Heart left ventricle (tissue), 16 donors: Measurements from ENCODE around the gene NAALADL2. TPM values are rescaled to one million over a fixed set of nuclear protein-coding genes. Genes with fewer than 3 reads are reported as not detected.
A peak's percentile ranks its signal among the peaks of the same experiment; 100 is the strongest.

Source experiments
- ATAC-seq, 4 donors: fragments of 200-7000 bp; cut with Tn5 transposase; one replicate each; pipeline ENCODE4 v1.9.1; 2020 to 2022; ENCODE audit warnings: moderate library complexity in 4 of 4, mild to moderate bottlenecking in 3 of 4, moderate number of reproducible peaks in 1 of 4
- DNase-seq, 5 donors: peaks; one replicate each; pipeline ENCODE4 v3.0.0-alpha.2; 2020
- H3K27ac ChIP-seq, 12 donors: fragments of 200-600 bp; sonication (generic) in 4 of 12; one replicate each; pipeline versions ENCODE4 v1.5.0 to v1.8.0; 2016 to 2022; ENCODE audit warnings: mild to moderate bottlenecking in 2 of 12
- H3K27me3 ChIP-seq, 9 donors: fragments of 200-600 bp; sonication (generic) in 2 of 9; one replicate each; pipeline versions ENCODE4 v1.5.1 to v1.8.0; 2016 to 2022; ENCODE audit warnings: mild to moderate bottlenecking in 3 of 9
- H3K36me3 ChIP-seq, 9 donors: fragments of 200-600 bp; sonication (generic) in 2 of 9; one replicate each; pipeline versions ENCODE4 v1.5.0 to v1.8.0; 2018 to 2022; ENCODE audit warnings: mild to moderate bottlenecking in 2 of 9
- H3K4me1 ChIP-seq, 12 donors: fragments of 200-600 bp; sonication (generic) in 4 of 12; one replicate each; pipeline versions ENCODE4 v1.5.0 to v1.8.0; 2016 to 2022; ENCODE audit warnings: mild to moderate bottlenecking in 3 of 12
- H3K4me3 ChIP-seq, 12 donors: fragments of 200-600 bp; sonication (generic) in 4 of 12; one replicate each; pipeline versions ENCODE4 v1.5.0 to v1.8.0; 2017 to 2022; ENCODE audit warnings: mild to moderate bottlenecking in 9 of 12, moderate library complexity in 4 of 12
- H3K9me3 ChIP-seq, 12 donors: fragments of 200-600 bp; sonication (generic) in 4 of 12; one replicate each; pipeline versions ENCODE4 v1.5.0 to v1.8.0; 2016 to 2022; ENCODE audit warnings: mild to moderate bottlenecking in 1 of 12
- CTCF ChIP-seq, 12 donors: fragments of 200-600 bp; sonication (generic) in 4 of 12; IDR thresholded peaks; one replicate each; pipeline versions ENCODE4 v1.5.0 to v1.8.0; 2018 to 2022; ENCODE audit warnings: antibody characterized with exemption in 12 of 12, mild to moderate bottlenecking in 5 of 12
- POLR2A ChIP-seq, 2 donors: fragments of 450-650 bp; IDR thresholded peaks; one replicate each; pipeline ENCODE4 v1.6.1; 2017; ENCODE audit warnings: antibody characterized with exemption in 2 of 2, mild to moderate bottlenecking in 2 of 2, moderate library complexity in 2 of 2
- WGBS, 4 donors: extraction: QIAGEN DNeasy Blood & Tissue Kit in 2 of 4; methylation state at CpG; one replicate each; pipeline versions ENCODE4 v1.1.5 to v1.1.7; 2013 to 2018; 5-methylcytosine and 5-hydroxymethylcytosine counted together
- intact Hi-C, 10 donors: fragments of 100-400 bp; cut with DNase I; formaldehyde crosslinking; loops; one replicate each; pipeline versions ENCODE4 v1.11.1 to v1.14.2; 2022
- polyA plus RNA-seq, 2 donors: library from polyadenylated mRNA; stranded (reverse); fragments of 200-250 nt; gene quantifications; one replicate each; pipeline ENCODE4 v1.2.3, GENCODE V29; 2013
- total RNA-seq, 9 donors: library from RNA; depleted of rRNA in 2 of 9; stranded (reverse); fragments of >200 nt in 2 of 9; fragmentation: NEBNext Ultra II Directional in 3 of 9; extraction: Animal tissue kit (Norgen Biotek cat#: 25700) in 3 of 9; gene quantifications; one replicate each; pipeline versions ENCODE4 v1.1.0 to v1.2.4, GENCODE V29; 2016 to 2023
- donor health status: ischemic (EF 13 %, LVEDD 7.1; RV severe dilation, severe dysfunction).
- donor health status: healthy with polysubstance abuse.
- donor health status: DM: no; HTN: yes; CAD: no.
- donor health status: DM: no; HTN: no; CAD: no.
- donor health status: ischemic (EF 25% LVEDD 6.9; RV normal size, moderate dysfunction).
- donor health status: ischemic (EF 25% LVEDD 5.7; RV mildly dilated, moderate dysfunction).
- donor health status: healthy.
- donor health status: DM: yes; HTN: yes; CAD: no.
- donor health status: ischemic (EF 35%, LVEDD 5.7; RV mildly dilated, moderate dysfunction).
- donor health status: nonischemic (EF 11% LVEDD 7.7; RV severe dilation, severe dysfunction).
- donor health status: DM: yes; HTN: yes; CAD: no.
- donor health status: PGD.
- donor health status: ischemic (EF 29% LVEDD 5.4; RV normal size, mild dysfunction).
- donor health status: nonischemic (EF 23%, LVEDD 6.1; RV moderate dilation, normal function).

Gene NAALADL2
- total and polyA plus RNA-seq, 11 donors = 0.23 to 8.5 (median 3.0) TPM

- 89 to 92% (median 91%) methylated on average over 1 of the region's 1 CpG for WGBS, 4 donors
- DNase-seq (no peak), ATAC-seq (no peak)
- intact Hi-C loops = no loop called here
- Histone ChIP-seq H3K4me1 (no peaks in the 10 kb centered on the region), H3K4me3 (no peak overlapping the region), H3K27ac (no peak overlapping the region), H3K27me3 (no peaks in the 10 kb centered on the region), H3K36me3 (no peaks in the 10 kb centered on the region), H3K9me3 (peaks cover 0 to 6% (median 0%) of the 10 kb centered on the region in 12 donors)
- TF ChIP-seq POLR2A (IDR thresholded peaks at IDR 0.05) = no peak
- TF ChIP-seq CTCF (IDR thresholded peaks at IDR 0.05) = no peak
These were observed 356.7 kb downstream of the NAALADL2 start for GRCh38 chr3:175215833-175216232.

- no peak for DNase-seq
- intact Hi-C loops = no loop called here
- no peak for TF ChIP-seq POLR2A (IDR thresholded peaks at IDR 0.05)
- no peak for TF ChIP-seq CTCF (IDR thresholded peaks at IDR 0.05)
These were observed 363.2 kb downstream of the NAALADL2 start for GRCh38 chr3:175222356-175222755.

GRCh38 chr3:175224051-175224450 is 364.9 kb downstream of the NAALADL2 start:
- Histone ChIP-seq H3K4me3 (no peak overlapping the region), H3K4me1 (peaks cover 0 to 10% (median 0%) of the 10 kb centered on the region in 12 donors), H3K36me3 (no peaks in the 10 kb centered on the region), H3K27me3 (no peaks in the 10 kb centered on the region), H3K9me3 (no peaks in the 10 kb centered on the region), H3K27ac (no peak overlapping the region)
- intact Hi-C loops = no loop called here
- TF ChIP-seq CTCF (IDR thresholded peaks at IDR 0.05) (no peak), POLR2A (IDR thresholded peaks at IDR 0.05) (no peak)
- WGBS, 4 donors = 38 to 48% (median 42%) methylated on average over 6 of the region's 6 CpGs
- peak; percentile 76 to 94 (median 87) for ATAC-seq
- peak; percentile 29 to 57 (median 32) for DNase-seq

More at GRCh38 chr3:175222356-175222755, 363.2 kb downstream of the NAALADL2 start:
- H3K36me3 ChIP-seq = no peaks in the 10 kb centered on the region
- no peak overlapping the region for H3K4me3 ChIP-seq
- H3K4me1 ChIP-seq = peaks cover 0 to 8% (median 0%) of the 10 kb centered on the region in 12 donors
- WGBS, 4 donors = 7 to 18% (median 11%) methylated on average over 1 of the region's 1 CpG
- ATAC-seq = peak in 1 of 4 donors; percentile 74
- no peaks in the 10 kb centered on the region for H3K27me3 ChIP-seq
- no peak overlapping the region for H3K27ac ChIP-seq
- H3K9me3 ChIP-seq = no peaks in the 10 kb centered on the region

GRCh38 chr3:175226444-175226843 is 367.3 kb downstream of the NAALADL2 start:
- WGBS, 4 donors = 90 to 92% (median 91%) methylated on average over 3 of the region's 3 CpGs
- TF ChIP-seq CTCF (IDR thresholded peaks at IDR 0.05) (no peak), POLR2A (IDR thresholded peaks at IDR 0.05) (no peak)
- Histone ChIP-seq H3K27me3 (no peaks in the 10 kb centered on the region), H3K4me3 (no peak overlapping the region), H3K27ac (no peak overlapping the region), H3K36me3 (no peaks in the 10 kb centered on the region), H3K4me1 (peaks cover 0 to 10% (median 0%) of the 10 kb centered on the region in 12 donors), H3K9me3 (no peaks in the 10 kb centered on the region)
- intact Hi-C loops = no loop called here
- DNase-seq = no peak
- ATAC-seq = no peak
